Mesodermal cell (in vitro differentiated cells): Measurements from ENCODE around the gene PCSK7.

Experiments used
- H3K27ac ChIP-seq: 2 replicates; pipeline ENCODE4 v1.7.0; 2013; ENCODE audit warnings: mild to moderate bottlenecking, low read depth, low read length, moderate library complexity; ENCODE audit not compliant: severe bottlenecking
- H3K36me3 ChIP-seq: 2 replicates; pipeline ENCODE4 v1.7.1; 2013; ENCODE audit warnings: mild to moderate bottlenecking, low read length, moderate library complexity; ENCODE audit not compliant: control insufficient read depth, insufficient read depth
- H3K4me1 ChIP-seq: one replicate; pipeline ENCODE4 v1.7.1; 2013; ENCODE audit warnings: mild to moderate bottlenecking, low read length; ENCODE audit not compliant: insufficient read depth, control insufficient read depth, poor library complexity, severe bottlenecking
- H3K4me3 ChIP-seq: 2 replicates; pipeline ENCODE4 v1.7.0; 2013; ENCODE audit warnings: low read length, control low read depth, mild to moderate bottlenecking; ENCODE audit not compliant: insufficient read depth, poor library complexity, severe bottlenecking; ENCODE audit errors: extremely low read depth
- H3K9me3 ChIP-seq: 2 replicates; pipeline ENCODE4 v1.7.1; 2013; ENCODE audit warnings: mild to moderate bottlenecking, low read length, moderate library complexity; ENCODE audit not compliant: control insufficient read depth
- WGBS, 2 experiments: methylation state at CpG; one replicate each; pipeline ENCODE4 v1.1.5; 2013; ENCODE audit warnings: missing lambda C conversion rate in 2 of 2; ENCODE audit not compliant: insufficient coverage in 2 of 2; 5-methylcytosine and 5-hydroxymethylcytosine counted together

Gene PCSK7

DNA sequence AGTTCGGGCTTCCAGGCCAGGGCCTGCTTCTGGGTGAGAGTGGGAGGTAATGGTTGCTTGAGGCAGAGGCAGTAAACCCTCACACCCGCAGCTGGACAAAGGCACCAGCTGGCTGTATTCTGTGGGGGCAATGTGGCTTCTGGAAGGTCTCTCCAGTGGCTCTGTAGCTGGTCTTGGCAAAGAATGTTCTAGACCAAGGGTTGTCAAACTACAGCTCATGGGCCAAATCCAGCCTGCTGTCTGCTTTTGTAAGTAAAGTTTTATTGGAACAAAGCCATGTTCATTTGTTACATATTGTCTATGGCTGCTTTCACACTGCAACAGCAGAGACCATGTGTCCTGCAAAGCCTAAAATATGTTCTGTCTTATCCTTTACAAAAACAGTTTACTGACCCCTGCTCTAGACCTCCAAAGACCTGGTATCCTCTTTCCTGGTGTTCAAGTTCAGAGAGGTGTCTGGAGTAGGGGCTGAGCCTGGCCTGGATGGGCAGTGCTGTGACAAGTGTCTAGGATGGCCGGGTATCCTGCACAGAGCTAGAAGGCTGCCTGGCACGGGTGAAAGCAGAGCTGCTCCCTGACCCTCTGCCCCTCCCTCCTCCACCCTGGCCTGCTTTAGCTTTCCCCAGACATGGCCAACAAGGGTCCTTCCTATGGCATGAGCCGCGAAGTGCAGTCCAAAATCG is 29.3 kb downstream of the PCSK7 start:
- peak overlapping the region; percentile 41 for H3K27ac ChIP-seq

DNA sequence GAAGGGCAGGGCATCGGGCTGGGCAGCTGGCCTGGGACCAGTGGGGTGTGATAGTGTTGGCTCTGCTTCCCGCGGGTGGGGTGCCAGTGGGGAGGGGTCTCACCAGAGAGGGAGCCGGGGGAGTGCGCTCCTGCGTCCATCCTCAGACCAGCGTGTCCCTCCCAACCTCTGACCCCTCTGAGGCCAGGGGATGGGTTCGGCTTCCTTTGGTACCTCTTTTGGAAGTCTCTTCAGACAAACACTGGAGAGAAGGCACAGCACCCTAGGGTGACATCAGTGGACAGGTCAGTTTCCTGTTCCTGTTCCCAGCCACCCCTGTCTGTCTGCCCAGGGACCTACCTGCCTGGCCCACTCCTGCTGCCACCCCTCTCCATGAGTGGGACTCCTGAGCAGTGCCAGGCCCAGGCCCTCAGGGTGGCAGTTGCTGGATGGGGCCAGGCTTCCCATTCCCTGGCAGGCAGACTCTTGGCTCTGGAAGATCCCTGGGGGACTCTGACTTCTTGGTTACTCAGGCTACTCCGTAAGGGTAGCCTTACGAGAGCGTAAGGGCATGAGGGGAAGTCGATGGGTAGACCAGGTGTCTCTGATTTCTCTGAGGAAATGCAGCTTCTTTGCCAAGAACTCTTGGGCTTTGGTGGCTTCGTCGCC is 30.1 kb downstream of the PCSK7 start:
- H3K4me3 ChIP-seq = peak overlapping the region; percentile 51
- 79 to 97% methylated on average over 8 to 10 of the region's 14 CpGs for WGBS, 2 experiments

More for the DNA sequence above, 29.3 kb downstream of the PCSK7 start:
- Histone ChIP-seq H3K4me1 (peaks cover 59% of the 10 kb centered on the region), H3K4me3 (peak overlapping the region; percentile 51), H3K36me3 (peaks cover 46% of the 10 kb centered on the region), H3K9me3 (no peaks in the 10 kb centered on the region)
- WGBS, 2 experiments = 90 to 92% methylated on average over 5 to 7 of the region's 7 CpGs

GRCh38 chr11:117200813-117201657 is 30.8 kb downstream of the PCSK7 start:
- Histone ChIP-seq H3K4me1 (peaks cover 59% of the 10 kb centered on the region), H3K27ac (no peak overlapping the region), H3K9me3 (no peaks in the 10 kb centered on the region), H3K4me3 (peak overlapping the region; percentile 51), H3K36me3 (peaks cover 46% of the 10 kb centered on the region)
- 66 to 73% methylated on average over 9 to 12 of the region's 12 CpGs for WGBS, 2 experiments

More for the DNA sequence above, 30.1 kb downstream of the PCSK7 start:
- peaks cover 46% of the 10 kb centered on the region for H3K36me3 ChIP-seq
- peaks cover 59% of the 10 kb centered on the region for H3K4me1 ChIP-seq
- H3K27ac ChIP-seq = no peak overlapping the region
- H3K9me3 ChIP-seq = no peaks in the 10 kb centered on the region

GRCh38 chr11:117199916-117200812 is 31.7 kb downstream of the PCSK7 start:
- Histone ChIP-seq H3K27ac (peak overlapping the region; percentile 83), H3K36me3 (peaks cover 42% of the 10 kb centered on the region), H3K4me3 (peak overlapping the region; percentile 51), H3K4me1 (peaks cover 54% of the 10 kb centered on the region), H3K9me3 (no peaks in the 10 kb centered on the region)
- WGBS, 2 experiments = 17 to 19% methylated on average over 6 of the region's 13 CpGs

DNA sequence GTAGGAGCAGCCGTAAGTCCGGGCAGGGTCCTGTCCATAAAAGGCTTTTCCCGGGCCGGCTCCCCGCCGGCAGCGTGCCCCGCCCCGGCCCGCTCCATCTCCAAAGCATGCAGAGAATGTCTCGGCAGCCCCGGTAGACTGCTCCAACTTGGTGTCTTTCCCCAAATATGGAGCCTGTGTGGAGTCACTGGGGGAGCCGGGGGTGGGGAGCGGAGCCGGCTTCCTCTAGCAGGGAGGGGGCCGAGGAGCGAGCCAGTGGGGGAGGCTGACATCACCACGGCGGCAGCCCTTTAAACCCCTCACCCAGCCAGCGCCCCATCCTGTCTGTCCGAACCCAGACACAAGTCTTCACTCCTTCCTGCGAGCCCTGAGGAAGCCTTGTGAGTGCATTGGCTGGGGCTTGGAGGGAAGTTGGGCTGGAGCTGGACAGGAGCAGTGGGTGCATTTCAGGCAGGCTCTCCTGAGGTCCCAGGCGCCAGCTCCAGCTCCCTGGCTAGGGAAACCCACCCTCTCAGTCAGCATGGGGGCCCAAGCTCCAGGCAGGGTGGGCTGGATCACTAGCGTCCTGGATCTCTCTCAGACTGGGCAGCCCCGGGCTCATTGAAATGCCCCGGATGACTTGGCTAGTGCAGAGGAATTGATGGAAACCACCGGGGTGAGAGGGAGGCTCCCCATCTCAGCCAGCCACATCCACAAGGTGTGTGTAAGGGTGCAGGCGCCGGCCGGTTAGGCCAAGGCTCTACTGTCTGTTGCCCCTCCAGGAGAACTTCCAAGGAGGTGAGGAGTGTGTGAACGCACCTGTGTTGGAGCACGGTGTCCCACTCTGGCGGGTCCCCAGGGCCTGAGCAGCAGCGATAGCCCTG is 32.6 kb downstream of the PCSK7 start, which contains the start of gene TAGLN:
Gene TAGLN, plus strand, starts transcription at position 318 of the 863 bp plus-strand sequence. CDS start 3,644 bp downstream, outside the sequence.
- Histone ChIP-seq H3K27ac (peak within 1 kb of the TSS; percentile 83), H3K4me1 (peaks cover 46% of the 10 kb centered on the region), H3K36me3 (peaks cover 33% of the 10 kb centered on the region), H3K9me3 (no peaks in the 10 kb centered on the region), H3K4me3 (peak within 1 kb of the TSS; percentile 51)
- WGBS, 2 experiments = 3 to 5% methylated on average over 21 to 22 of the region's 34 CpGs

- Histone ChIP-seq H3K4me3 (peak overlapping the region; percentile 51), H3K9me3 (no peaks in the 10 kb centered on the region), H3K27ac (peak overlapping the region; percentile 83), H3K4me1 (peaks cover 39% of the 10 kb centered on the region), H3K36me3 (peaks cover 32% of the 10 kb centered on the region)
- 67 to 100% methylated on average over 1 of the region's 4 CpGs for WGBS, 2 experiments
These were observed 33.3 kb downstream of the PCSK7 start for GRCh38 chr11:117198613-117199012.

- Histone ChIP-seq H3K27ac (peak overlapping the region; percentile 83), H3K4me1 (peaks cover 31% of the 10 kb centered on the region), H3K4me3 (no peak overlapping the region), H3K9me3 (no peaks in the 10 kb centered on the region), H3K36me3 (peaks cover 32% of the 10 kb centered on the region)
- WGBS, 2 experiments = 71 to 83% methylated on average over 9 to 11 of the region's 17 CpGs
These were observed 34.1 kb downstream of the PCSK7 start for GRCh38 chr11:117197516-117198456.

GRCh38 chr11:117197006-117197405 is 34.9 kb downstream of the PCSK7 start:
- H3K4me3 ChIP-seq = no peak overlapping the region
- H3K27ac ChIP-seq = no peak overlapping the region

More at GRCh38 chr11:117197006-117197405, 34.9 kb downstream of the PCSK7 start:
- peaks cover 28% of the 10 kb centered on the region for H3K36me3 ChIP-seq
- peaks cover 23% of the 10 kb centered on the region for H3K4me1 ChIP-seq
- H3K9me3 ChIP-seq = no peaks in the 10 kb centered on the region
- WGBS, 2 experiments = 90 to 98% methylated on average over 2 to 5 of the region's 7 CpGs
